Measurements from ENCODE around the gene SCO1.

SCO1 gene

DNA sequence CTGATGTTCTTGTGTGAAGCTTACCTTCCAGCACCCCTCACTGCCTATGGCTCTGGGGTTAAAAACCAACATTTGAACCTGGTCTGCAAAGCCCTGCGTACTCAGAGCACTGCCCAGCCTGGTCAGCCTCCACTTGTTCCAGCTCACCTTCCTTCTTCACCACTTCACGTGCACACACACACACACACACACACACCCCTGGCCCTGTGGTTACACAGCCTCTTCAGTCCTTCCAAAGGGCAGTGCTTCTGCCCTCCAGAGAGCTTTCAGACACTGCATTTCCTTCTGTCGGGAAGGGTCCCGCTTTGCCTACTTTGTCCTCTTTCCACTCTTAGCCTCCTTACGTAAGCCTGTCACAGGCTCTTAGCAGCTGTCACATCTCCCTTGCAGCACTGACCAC, 42.1 kb upstream of the SCO1 start:
- TF ChIP-seq, protein P1, sequence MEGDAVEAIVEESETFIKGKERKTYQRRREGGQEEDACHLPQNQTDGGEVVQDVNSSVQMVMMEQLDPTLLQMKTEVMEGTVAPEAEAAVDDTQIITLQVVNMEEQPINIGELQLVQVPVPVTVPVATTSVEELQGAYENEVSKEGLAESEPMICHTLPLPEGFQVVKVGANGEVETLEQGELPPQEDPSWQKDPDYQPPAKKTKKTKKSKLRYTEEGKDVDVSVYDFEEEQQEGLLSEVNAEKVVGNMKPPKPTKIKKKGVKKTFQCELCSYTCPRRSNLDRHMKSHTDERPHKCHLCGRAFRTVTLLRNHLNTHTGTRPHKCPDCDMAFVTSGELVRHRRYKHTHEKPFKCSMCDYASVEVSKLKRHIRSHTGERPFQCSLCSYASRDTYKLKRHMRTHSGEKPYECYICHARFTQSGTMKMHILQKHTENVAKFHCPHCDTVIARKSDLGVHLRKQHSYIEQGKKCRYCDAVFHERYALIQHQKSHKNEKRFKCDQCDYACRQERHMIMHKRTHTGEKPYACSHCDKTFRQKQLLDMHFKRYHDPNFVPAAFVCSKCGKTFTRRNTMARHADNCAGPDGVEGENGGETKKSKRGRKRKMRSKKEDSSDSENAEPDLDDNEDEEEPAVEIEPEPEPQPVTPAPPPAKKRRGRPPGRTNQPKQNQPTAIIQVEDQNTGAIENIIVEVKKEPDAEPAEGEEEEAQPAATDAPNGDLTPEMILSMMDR (IDR thresholded peaks at IDR 0.05; ENCODE audit: low read depth, low read length), result no peak
- in situ Hi-C loops (cut with HindIII; ENCODE audit: low sequenced_read_pairs), result no loop called here

DNA sequence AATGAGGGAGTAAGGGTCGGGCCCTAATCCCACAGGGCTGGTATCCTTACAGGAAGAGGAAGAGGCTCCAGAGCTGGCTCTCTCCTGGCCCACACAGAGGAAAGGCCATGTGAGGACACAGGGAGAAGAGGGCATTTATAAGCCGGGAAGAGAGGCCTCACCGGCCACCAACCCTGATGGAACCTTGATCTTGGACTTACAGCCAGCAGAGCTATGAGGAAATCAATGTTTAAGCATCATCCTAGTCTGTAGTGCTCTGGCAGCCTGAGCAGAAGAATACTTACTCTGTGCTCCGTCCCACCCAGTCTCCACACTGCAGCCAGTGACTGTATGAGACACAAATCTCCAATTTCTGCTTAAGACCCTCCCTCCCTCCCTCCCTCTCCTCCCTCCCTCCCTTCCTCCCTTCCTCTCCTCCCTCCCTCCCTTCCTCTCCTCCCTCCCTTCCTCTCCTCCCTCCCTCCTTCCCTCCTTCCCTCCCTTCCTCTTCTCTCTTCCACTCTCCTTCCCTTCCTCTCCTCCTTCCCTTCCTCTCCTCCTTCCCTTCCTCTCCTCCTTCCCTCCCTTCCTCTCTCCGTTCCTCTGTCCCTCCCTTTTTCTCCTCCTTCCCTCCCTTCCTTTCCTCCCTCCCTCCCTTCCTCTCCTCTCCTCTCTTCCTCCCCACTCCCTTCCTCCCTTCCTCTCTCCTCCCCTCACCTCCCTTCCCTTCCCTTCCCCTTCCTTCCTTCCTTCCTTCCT, 41.4 kb upstream of the SCO1 start:
- in situ Hi-C loops (cut with HindIII; ENCODE audit: low sequenced_read_pairs), result no loop called here
- no peak overlapping the region for H3K4me3 ChIP-seq (ENCODE audit: low read depth, low read length)
- no peak for DNase-seq (ENCODE audit: low read depth, low spot score)
- TF ChIP-seq, protein P1 (IDR thresholded peaks at IDR 0.05; ENCODE audit: low read depth, low read length), result no peak

More for the DNA sequence above, 42.1 kb upstream of the SCO1 start:
- DNase-seq (ENCODE audit: low read depth, low spot score), result no peak
- no peak overlapping the region for H3K4me3 ChIP-seq (ENCODE audit: low read depth, low read length)

DNA sequence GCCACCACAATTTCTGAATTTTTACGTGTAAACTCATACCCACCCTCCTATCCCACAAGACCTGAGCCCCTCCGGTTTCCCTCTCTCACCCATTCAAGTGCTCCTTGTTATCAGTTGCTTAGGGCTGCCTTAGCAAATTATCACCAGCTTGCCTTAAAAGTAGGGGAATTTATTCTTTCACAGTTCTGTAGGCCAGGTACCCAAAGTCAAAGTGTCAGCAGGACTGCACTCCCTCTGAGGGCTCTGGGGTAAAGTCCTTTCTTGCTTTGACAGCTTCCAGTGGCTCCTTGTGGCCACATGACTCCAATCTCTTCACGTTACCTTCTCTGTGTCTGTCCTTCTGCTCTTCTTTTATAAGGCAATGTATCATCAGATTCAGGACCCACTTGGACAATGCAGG, 40.4 kb upstream of the SCO1 start:
- no peak for DNase-seq (ENCODE audit: low read depth, low spot score)
- H3K4me3 ChIP-seq (ENCODE audit: low read depth, low read length), result no peak overlapping the region
- in situ Hi-C loops (cut with HindIII; ENCODE audit: low sequenced_read_pairs), result no loop called here
- TF ChIP-seq, protein P1 (IDR thresholded peaks at IDR 0.05; ENCODE audit: low read depth, low read length), result no peak

DNA sequence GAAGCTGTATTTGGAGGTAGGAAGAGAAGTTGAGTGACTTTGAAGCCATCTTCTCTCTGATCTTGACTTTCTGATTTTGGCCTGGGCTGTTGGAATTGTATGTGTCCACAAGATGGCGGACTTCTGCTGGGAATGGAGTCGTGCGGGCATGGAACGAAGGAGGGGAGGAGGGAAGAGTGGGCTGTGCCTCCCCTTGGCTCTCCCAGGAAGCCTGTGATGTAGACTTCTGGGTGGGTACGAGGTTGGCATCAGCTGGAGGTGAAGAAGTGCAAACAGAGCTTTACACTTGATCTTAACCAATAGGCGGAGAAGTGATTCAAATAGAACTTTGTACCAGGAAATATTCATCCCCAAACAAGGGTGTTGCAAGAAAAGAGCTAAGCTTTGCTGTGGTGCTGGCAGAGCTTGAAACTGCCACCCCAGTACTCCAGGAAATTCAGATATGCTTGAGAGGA, 39.9 kb upstream of the SCO1 start:
- no peak overlapping the region for H3K4me3 ChIP-seq (ENCODE audit: low read depth, low read length)
- in situ Hi-C loops (cut with HindIII; ENCODE audit: low sequenced_read_pairs), result no loop called here
- TF ChIP-seq, protein P1 (IDR thresholded peaks at IDR 0.05; ENCODE audit: low read depth, low read length), result peak; percentile 86
- DNase-seq (ENCODE audit: low read depth, low spot score), result peak; percentile 51

DNA sequence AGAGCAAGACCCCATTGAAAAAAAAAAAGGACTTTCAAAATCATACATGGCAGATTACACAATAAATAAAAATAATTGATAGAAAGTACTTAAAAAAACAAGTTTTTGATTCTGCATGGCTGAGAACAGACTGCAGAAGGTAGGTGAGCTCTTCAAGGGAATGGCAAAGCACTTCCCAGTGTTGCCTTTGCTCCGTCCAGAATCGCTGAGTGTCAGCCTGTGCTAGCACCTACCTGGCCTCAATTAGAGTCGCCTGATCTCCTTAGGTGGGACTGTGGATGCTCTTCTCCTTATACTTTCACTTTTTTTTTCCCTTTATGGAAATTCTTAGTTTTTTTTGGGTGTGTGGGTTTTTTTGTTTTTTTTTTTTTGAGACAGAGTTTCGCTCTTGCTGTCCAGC, 38.5 kb upstream of the SCO1 start:
- in situ Hi-C loops (cut with HindIII; ENCODE audit: low sequenced_read_pairs), result no loop called here

DNA sequence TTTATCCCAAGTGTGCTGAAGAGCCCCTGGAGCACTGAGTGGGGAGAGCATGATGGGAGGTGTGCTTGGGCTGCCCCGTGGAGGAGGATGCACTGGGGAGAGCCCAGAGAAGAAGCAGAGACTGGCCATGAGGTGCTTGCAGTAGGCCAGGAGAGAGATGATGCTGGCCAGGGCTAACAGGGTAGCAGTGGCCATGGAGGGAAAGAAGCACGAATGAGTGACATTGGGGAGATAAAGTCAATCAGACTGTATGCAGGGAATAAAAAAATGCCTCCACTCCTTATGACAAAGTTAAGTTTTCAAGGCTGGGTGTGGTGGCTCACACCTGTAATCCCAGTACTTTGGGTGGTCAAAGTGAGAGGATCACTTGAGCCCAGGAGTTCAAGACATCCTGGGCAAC, 37.9 kb upstream of the SCO1 start:
- in situ Hi-C loops (cut with HindIII; ENCODE audit: low sequenced_read_pairs), result no loop called here
- TF ChIP-seq, protein P1 (IDR thresholded peaks at IDR 0.05; ENCODE audit: low read depth, low read length), result no peak
- no peak for DNase-seq (ENCODE audit: low read depth, low spot score)
- H3K4me3 ChIP-seq (ENCODE audit: low read depth, low read length), result no peak overlapping the region

More for the DNA sequence above, 38.5 kb upstream of the SCO1 start:
- DNase-seq (ENCODE audit: low read depth, low spot score), result no peak
- TF ChIP-seq, protein P1 (IDR thresholded peaks at IDR 0.05; ENCODE audit: low read depth, low read length), result no peak
- H3K4me3 ChIP-seq (ENCODE audit: low read depth, low read length), result no peak overlapping the region
